Measurements from ENCODE around the gene SLC4A2. TPM values are rescaled to one million over a fixed set of nuclear protein-coding genes. Genes with fewer than 3 reads are reported as not detected.
"Not testable (repeated sequence)": the region's sequence is repeated elsewhere in the genome, so short reads cannot be mapped to it uniquely, and the experiment has no call there.

The SLC4A2 gene
- total and polyA plus RNA-seq, 2 experiments from 2014 or later = 144 to 269 TPM

- peak overlapping the region; percentile 66 for H3K27ac ChIP-seq
- DNase-seq (ENCODE audit: low read depth in 1 of 2, low spot score in 1 of 2) = peak; percentile 62 to 88
- peaks cover 3% of the 10 kb centered on the region for H3K36me3 ChIP-seq
- no peak overlapping the region for H3K4me3 ChIP-seq
- peaks cover 12% of the 10 kb centered on the region for H3K4me1 ChIP-seq (ENCODE audit: low read depth)
- H3K9me3 ChIP-seq (ENCODE audit: low read depth) = no peaks in the 10 kb centered on the region
- H3K27me3 ChIP-seq = no peaks in the 10 kb centered on the region
- no peak for TF ChIP-seq CTCF (IDR thresholded peaks at IDR 0.05; ENCODE audit: low read depth, low read length)
Observed at GRCh38 chr7:151038951-151039849, 20.2 kb upstream of the SLC4A2 start.

GRCh38 chr7:151039850-151040548 lies 19.4 kb upstream of the SLC4A2 start:
- Histone ChIP-seq H3K4me1 (ENCODE audit: low read depth) (peaks cover 12% of the 10 kb centered on the region), H3K36me3 (peaks cover 3% of the 10 kb centered on the region), H3K27ac (no peak overlapping the region), H3K27me3 (no peaks in the 10 kb centered on the region), H3K9me3 (ENCODE audit: low read depth) (no peaks in the 10 kb centered on the region), H3K4me3 (no peak overlapping the region)
- no peak for TF ChIP-seq CTCF (IDR thresholded peaks at IDR 0.05; ENCODE audit: low read depth, low read length)
- DNase-seq (ENCODE audit: low read depth in 1 of 2, low spot score in 1 of 2) = no peak

GRCh38 chr7:151040616-151041375 lies 18.6 kb upstream of the SLC4A2 start:
- no peak for DNase-seq (ENCODE audit: low read depth in 1 of 2, low spot score in 1 of 2)
- H3K27me3 ChIP-seq = no peaks in the 10 kb centered on the region
- no peaks in the 10 kb centered on the region for H3K9me3 ChIP-seq (ENCODE audit: low read depth)
- H3K36me3 ChIP-seq = peaks cover 3% of the 10 kb centered on the region
- no peak for TF ChIP-seq CTCF (IDR thresholded peaks at IDR 0.05; ENCODE audit: low read depth, low read length)
- H3K4me3 ChIP-seq = no peak overlapping the region
- H3K4me1 ChIP-seq (ENCODE audit: low read depth) = peaks cover 12% of the 10 kb centered on the region
- no peak overlapping the region for H3K27ac ChIP-seq

GRCh38 chr7:151043449-151043848 lies 15.9 kb upstream of the SLC4A2 start:
- H3K4me3 ChIP-seq; H3K36me3 ChIP-seq; H3K27ac ChIP-seq; H3K9me3 ChIP-seq (ENCODE audit: low read depth); H3K27me3 ChIP-seq; DNase-seq (ENCODE audit: low read depth in 1 of 2, low spot score in 1 of 2): not testable (repeated sequence)
- H3K4me1 ChIP-seq (ENCODE audit: low read depth) = peaks cover 12% of the 10 kb centered on the region

- no peak overlapping the region for H3K27ac ChIP-seq
- no peak for TF ChIP-seq CTCF (IDR thresholded peaks at IDR 0.05; ENCODE audit: low read depth, low read length)
Observed at GRCh38 chr7:151043959-151044358, 15.4 kb upstream of the SLC4A2 start.

More at GRCh38 chr7:151043959-151044358, 15.4 kb upstream of the SLC4A2 start:
- Histone ChIP-seq H3K27me3 (no peaks in the 10 kb centered on the region), H3K9me3 (ENCODE audit: low read depth) (no peaks in the 10 kb centered on the region), H3K4me3 (no peak overlapping the region), H3K36me3 (no peaks in the 10 kb centered on the region), H3K4me1 (ENCODE audit: low read depth) (peaks cover 8% of the 10 kb centered on the region)
- no peak for DNase-seq (ENCODE audit: low read depth in 1 of 2, low spot score in 1 of 2)
